GM19193 (cell line): ENCODE results near the gene HS3ST3B1.

ENCODE experiments used
- POLR2A ChIP-seq: IDR thresholded peaks from 4 replicates; pipeline ENCODE4 v1.6.1; 2011; ENCODE audit not compliant: insufficient read depth, insufficient read length; ENCODE audit errors: extremely low read depth

HS3ST3B1 gene

DNA sequence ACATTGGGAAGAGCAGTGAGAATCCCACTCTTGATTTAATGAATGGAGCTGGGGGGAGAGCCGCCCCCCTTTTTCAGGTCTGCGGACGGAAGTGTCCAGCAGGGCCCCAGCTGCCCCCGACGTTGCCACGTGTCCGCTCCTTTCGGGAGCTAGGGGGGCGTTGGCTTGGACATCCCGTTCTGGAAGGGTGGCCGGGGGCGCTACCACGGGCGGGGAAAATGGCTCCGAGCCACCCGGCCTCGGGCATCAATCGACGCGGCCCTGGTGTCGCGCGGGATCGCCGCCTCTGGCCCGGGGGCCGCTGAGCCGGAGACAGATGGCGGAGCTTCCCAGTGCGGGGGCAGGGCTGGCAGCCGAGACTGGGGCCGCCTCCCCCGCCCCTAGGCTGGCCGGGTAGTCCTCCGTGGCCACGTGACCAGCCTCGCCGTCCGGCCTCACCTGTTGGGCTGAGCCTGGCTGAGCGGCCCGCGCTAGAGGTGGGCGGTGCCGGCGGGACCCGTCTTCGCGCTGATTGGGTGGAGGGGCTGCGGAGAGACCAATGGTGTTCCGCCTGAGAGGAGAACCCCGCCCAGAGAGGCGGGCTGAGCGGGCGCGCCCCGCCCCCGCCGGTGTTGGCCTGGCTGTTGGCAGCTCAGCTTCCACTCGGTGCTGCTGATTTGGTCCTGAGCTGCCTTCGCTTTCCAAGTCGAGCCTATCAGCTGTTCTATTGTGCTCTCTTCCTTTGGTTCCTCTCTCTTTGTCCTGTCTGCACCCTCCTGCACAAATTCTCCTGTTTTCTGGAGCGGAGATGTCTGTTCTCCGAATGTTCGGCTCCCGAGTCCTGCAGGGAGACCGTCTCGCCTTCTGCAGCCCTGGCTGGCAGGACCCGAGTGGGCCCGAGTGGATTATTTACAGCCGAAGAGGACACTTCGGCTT is 8.3 kb downstream of the HS3ST3B1 start:
- TF ChIP-seq POLR2A, result peak; percentile 39

DNA sequence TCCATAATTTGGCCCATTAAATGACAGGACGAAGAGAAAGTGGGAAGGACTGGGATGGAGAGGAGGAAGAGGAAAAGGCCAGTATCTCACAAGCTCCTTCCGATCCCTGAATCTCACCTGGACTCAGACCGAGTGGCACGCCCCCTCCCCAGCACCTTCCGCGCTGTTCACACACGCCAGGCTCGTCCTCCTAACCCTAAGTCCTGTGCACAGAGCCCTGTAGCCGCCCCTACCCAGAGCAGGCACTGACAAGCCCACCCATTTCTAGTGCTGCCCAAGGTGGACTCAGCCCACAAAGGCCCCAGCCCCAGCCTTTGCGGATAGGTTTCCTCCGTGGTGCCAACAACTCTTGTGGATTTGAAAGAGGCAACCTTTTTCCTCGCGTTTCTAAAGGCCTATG is 9.2 kb downstream of the HS3ST3B1 start:
- TF ChIP-seq POLR2A, result no peak

DNA sequence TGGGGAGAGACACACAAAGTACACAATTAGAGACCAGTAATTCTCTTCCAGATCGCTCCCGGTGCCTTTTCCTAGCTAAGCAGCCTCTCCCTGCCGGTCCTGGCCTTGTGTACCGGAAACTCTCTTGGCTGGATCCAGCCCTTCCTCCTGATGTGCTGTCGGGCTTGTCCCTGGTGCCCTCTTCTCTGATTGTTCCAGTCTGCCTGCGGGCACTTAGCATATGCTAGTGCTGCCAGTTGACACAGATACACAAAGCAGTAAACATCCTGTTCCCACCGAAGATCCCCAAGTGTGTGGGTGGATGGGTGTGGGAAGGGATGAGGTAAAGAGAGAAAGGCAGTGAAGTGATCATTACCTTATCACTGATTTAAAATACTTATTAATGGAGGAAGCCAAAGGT is 9.7 kb downstream of the HS3ST3B1 start:
- TF ChIP-seq POLR2A, result no peak

DNA sequence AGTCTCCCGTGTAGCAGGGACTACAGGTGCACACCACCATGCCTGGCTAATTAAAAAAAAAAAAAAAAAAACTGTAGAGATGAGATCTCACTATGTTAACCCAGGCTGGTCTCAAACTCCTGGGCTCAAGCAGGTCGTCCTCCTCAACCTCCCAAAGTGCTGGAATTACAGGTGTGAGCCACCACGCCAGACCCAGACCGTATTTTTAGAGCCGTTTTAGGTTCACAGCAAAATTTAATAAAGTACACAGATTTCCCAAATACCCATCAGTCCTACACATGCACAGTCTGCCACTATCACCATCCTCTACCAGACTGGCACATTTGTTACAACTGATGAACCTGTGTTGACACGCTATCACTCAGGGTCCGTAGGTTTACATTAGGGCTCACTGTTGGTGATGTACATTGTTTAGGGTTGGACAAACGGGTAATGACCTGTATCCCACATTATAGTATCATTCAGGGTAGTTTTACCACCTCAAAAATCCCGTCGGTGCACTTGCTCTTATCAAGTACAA is 10.4 kb downstream of the HS3ST3B1 start:
- no peak for TF ChIP-seq POLR2A

DNA sequence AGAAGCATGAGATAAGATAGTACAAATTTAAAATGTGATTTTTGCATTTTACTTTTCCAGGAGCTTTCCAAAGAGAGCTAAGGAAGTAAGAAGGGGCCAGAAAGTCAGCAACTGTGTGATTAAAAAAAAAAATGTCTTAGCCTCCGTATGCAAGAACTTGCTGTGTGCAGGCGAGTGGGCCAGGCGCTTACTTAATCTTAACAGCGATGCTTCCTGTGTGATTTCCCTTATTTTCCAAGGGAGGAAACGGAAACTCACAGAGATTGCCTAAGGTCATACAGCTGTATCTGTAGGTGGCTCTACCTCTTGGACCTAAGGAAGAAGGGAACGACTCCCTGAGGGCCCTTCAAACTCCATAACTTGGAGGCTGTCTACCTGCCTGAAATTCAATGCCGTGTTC is 11.1 kb downstream of the HS3ST3B1 start:
- TF ChIP-seq POLR2A, result no peak

DNA sequence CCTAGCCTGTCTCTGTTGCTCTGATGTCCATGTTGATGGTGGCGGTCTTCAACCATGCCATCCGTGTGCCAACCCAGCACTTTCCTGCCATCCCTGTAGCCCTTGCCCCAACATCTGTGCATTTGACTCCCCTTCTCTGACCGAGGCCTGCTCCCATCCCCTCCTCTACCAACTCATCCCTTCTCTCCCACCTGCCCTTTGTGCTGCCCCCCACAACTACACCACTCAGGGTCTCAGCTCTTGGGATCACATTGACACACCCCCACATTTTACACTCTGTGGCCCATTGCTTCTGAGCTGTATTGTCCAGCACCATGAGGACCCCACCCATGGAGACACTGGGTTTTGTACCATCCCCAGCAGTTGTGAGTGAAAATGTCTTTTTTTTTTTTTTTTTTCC is 11.6 kb downstream of the HS3ST3B1 start:
- no peak for TF ChIP-seq POLR2A

DNA sequence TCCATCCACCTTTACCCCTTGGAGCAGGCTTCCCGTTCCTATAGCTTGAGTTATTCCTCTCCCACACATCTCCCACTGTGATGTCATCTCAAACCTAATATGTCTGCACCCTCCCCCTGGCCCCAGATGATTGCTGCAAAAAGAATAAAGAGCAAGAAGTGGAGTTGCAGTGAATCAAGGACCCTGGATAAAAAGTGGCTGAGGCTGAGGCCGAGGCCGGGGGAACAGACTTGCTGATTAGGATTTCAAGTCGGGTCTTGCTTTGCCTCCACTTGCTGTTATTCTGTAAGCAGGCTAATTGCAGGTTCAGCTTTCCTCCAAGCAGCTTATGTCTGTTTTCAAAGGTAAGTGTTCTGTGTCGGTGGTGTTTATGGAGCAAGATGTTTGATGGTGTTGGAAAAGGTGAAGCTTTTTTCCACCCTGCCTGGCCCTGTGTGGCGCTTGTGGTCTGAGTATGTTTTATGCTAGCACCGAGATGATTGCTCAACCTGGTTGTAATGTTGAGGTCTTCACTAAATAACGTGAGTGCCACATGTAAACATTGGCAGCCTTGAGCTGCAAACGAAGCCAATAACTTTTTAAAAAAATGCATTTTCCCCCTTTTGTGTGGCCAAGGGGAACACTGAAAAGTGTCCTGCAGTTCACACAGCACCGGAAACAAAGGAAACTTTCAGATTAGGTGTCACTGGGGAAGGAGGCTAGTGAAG is 15.4 kb downstream of the HS3ST3B1 start:
- no peak for TF ChIP-seq POLR2A

DNA sequence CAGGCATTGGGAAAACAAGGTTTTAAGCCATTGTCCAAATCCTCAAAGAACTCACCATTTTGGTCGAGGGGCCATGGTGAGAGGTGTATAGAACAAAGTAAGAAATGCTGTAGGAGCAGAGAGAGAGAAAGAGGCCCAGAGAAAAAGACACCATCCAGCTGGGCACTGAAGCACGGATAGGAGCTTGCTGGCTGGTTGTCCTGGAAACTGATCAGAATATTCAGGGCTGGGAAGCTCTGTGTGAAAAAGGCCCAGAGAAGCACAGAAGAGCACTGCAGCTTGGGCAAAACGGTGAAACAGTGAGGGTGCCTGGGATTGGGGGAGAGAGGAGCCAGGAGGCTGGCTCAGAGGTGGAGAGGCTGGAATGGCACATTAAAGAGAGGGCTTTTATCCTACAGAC is 16.5 kb downstream of the HS3ST3B1 start:
- TF ChIP-seq POLR2A, result no peak

DNA sequence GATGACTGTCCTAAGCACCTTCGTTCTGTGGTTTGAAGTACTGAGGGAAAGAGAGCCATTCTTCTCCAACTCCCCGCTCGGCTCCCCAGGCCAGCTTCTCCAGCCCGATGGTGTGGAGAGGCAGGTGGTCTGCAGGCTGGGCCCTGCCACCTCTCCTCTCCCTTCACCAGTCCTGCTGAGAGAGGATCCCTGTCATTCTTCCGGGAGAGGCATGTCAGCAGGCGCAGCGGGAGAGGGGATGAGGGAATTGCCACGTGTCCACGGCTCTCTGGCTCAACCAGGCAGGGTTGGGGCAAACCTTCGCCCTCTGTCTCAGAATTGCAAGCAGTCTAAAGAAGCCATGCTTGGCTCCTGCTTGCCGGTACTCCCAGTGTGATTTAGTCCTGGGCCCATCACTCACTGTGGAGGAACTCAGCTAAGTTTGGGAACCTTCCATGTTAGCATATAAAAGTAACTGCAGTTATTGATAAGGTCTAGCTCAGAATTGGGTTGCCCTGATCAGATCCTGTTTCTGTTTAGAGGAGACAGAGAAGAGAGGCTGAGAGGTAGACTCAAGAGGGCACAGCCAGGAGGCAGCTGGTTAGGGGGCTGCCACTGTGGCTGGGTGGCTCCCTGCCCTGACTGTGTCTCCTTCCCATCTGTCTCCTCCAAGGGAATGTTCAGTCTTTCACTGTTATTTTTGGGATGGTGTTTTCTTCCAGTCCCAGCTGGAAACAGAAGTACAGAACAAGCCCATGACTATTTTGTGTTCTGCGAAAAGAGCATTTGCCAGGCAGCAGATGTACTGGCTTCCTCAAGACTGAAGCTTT is 17.4 kb downstream of the HS3ST3B1 start:
- no peak for TF ChIP-seq POLR2A

DNA sequence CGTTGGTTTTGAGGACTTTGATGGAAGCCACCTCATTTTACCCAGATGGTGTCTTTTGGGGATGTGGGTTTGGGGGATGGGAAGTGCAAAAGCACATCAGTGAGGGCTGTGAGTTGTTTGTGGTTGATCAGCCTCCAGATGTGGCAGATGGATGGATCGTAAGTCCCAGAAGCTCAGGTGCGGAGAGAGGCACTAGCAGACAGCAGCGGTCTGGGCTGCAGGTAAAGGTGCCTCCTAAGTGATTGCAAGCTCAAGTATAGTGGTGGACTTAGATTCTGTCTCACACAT is 18.0 kb downstream of the HS3ST3B1 start:
- TF ChIP-seq POLR2A, result no peak

DNA sequence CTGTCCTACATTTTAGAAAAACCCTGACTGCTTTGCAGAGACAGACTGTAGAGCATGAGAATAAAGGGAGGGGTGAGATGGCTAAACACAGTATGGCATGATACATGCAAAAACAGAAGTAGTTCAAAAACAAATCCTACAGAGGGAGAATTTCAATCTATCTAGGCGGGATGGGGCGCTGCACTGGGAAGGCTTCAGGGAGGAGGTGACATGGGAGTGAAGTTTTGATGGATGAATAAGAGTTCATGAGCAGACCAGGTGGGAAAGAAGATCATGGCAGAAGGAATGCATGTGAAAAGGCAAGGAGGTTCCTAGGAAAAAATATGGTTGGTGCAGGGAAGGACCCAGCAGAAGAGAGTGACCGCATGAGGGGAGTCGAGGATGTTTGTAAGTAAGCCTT is 19.2 kb downstream of the HS3ST3B1 start:
- TF ChIP-seq POLR2A, result no peak

DNA sequence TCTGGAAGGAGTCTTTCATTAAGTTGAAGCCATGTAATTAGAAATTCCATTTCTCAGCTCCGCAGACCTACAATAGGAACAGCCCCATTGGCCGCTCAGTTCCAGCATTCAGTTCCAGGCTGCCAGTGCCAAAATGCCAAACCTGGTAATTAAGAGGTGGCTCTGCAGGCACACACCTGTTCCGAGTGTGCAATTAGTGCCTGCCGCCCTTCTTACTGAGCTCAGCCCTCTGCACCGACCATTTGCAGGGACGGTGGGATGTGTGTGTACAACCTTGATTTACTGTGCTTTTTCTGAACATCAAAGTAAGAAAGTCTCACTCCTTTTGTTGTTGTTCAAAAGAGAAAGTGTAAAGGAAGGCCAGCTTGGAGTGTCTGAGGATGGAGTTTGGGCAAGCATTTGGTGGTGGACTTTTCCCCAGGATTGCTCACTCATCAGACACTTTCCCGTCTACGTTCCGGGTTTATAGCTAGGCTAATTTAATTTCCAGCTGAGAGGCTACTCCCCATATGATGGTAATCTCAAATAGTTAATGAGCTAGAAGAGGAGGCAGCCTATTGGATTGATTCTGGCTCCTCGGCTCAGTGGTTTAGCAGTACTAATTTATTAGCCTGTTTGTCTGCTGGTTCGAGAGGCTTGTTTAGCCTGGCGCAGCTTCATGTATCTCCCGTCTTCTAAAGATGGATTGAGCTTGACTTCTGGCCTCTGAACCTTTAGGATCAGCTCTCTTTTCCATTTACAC is 20.0 kb downstream of the HS3ST3B1 start:
- no peak for TF ChIP-seq POLR2A

DNA sequence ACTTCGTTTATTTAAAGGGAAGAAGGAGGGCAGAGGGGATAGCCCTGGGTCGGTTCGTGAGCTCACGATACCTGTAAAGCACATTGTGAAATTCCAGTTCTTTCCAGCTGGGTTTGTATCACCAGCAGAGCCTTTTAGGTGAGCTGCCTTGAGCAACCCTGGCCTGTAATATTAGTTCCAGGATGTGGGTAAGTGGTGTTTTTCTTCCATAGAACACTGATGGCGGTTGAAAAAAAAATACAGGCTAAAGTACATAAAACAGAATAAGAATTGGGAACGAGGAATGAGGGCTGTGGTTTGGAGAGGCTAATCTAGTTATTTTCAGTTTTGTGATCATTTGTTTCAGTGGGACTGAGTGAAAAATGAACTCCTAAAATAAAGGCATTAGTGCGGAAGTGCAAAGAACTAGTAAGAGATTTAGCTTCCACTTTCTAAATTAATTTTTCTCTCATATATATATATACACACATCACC is 20.6 kb downstream of the HS3ST3B1 start:
- TF ChIP-seq POLR2A, result no peak

DNA sequence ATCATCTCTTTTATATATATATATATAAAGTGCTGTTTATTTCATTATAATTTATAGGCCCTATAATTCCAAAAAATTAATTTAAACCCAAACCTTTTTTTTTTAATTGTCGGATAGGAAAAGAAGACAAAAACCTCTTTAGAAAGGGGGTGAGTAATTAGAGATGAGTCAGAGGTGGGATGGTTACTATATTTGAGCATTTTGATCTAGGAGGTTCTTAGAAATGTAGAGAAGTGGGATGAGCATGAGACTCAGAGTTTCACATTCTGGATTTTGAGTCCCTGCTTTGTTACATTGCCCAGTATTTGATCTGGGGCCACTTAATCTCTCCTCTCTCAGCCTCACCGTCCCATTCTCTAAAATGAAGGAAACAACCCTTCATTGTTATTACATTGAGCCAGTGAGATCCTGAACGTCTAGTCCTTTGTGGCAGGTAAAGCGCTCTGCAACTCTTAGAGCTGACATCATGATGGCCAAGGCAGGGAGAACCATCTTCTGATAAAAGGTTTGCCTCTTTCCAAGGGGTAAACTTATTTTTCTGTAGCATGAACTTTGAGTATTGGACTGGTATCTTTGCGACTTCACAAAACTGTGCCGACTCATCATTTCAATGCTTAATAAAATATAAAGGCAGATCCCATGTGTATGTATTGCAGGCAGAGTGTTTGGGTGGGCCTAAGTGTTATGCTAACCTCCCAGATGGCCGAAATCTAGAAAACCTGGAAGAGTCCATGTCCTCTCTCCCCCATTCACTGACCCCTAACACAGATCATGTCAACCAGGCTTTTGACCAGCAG is 21.3 kb downstream of the HS3ST3B1 start:
- TF ChIP-seq POLR2A, result no peak

DNA sequence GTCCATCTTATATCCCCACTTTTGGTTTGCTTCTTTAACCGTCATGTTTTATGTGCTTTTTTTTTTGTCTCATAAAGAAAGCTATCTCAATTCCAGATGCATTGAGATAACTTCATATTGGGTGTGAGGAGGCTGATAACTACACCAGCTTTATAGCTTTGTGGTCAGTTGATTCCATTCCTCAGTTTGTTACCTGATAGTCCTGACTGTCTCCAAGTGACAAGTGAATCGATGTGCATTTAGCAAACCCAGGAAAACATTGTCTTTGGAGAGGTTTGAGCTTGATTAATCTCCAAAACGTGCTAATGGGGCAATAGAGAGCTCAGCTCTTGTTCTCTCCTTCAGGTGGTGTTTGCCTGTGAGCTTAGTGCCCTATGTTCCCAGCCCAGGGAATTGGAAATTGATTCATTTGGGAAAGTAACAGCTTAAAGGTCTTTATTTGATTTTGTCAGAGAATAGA is 22.7 kb downstream of the HS3ST3B1 start:
- TF ChIP-seq POLR2A, result no peak
